Measurements from ENCODE around the gene AMOTL1.
A peak's percentile ranks its signal among the peaks of the same experiment; 100 is the strongest.

AMOTL1 gene

DNA sequence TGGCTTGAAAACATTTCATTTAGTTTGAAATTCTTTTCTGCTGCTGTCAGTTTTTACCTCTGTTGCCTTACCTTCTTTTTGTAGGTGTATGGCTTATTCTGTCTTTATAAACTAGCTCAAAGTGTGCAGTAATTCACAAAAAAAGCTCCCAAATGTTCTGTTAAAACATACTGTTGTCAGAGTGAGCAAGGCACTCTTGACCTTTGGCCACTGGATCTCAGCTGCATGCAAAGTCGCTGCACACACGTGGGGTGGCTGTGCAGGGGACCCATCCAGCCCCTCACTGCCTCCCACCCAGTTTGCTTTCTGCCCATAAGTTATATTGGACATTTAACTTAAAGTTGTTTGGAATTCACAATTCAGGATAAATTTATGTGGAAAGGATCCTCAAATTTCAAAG is 92.2 kb downstream of the AMOTL1 start:
- TF ChIP-seq, protein P1, sequence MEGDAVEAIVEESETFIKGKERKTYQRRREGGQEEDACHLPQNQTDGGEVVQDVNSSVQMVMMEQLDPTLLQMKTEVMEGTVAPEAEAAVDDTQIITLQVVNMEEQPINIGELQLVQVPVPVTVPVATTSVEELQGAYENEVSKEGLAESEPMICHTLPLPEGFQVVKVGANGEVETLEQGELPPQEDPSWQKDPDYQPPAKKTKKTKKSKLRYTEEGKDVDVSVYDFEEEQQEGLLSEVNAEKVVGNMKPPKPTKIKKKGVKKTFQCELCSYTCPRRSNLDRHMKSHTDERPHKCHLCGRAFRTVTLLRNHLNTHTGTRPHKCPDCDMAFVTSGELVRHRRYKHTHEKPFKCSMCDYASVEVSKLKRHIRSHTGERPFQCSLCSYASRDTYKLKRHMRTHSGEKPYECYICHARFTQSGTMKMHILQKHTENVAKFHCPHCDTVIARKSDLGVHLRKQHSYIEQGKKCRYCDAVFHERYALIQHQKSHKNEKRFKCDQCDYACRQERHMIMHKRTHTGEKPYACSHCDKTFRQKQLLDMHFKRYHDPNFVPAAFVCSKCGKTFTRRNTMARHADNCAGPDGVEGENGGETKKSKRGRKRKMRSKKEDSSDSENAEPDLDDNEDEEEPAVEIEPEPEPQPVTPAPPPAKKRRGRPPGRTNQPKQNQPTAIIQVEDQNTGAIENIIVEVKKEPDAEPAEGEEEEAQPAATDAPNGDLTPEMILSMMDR (IDR thresholded peaks at IDR 0.05; ENCODE audit: control insufficient read depth, insufficient read depth, low read depth, low read length, missing control alignments) = no peak
- no peak overlapping the region for H3K4me3 ChIP-seq (ENCODE audit: control insufficient read depth, low read depth, low read length)
- no peak for DNase-seq (ENCODE audit: low read depth)

DNA sequence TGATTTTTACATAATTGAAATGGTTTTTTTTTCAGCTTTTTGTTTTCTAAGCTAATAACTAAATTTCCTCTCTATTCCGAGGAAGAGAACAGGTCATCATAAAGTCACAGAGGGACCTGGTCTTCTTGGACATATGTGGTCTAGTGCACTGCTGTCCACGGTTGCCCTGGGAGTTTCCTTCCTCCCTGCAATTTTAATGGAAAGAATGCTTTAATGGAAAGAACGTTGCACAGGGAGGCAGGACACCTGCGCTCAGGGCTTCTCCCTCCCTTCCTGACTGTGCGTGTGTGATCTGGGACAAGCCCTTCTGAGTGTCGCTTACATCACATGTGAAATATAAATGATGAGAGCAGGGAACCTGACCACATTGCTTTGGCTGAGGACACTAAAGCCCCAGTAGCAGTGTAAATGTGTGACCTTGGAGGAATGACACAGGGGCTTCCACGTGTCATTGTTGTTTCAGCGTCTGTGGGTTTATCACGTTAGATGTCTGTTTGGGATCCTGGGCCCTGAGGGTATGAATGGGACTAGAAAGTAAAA is 93.2 kb downstream of the AMOTL1 start:
- no peak overlapping the region for H3K4me3 ChIP-seq (ENCODE audit: control insufficient read depth, low read depth, low read length)
- TF ChIP-seq, protein P1 (IDR thresholded peaks at IDR 0.05; ENCODE audit: control insufficient read depth, insufficient read depth, low read depth, low read length, missing control alignments) = no peak
- no peak for DNase-seq (ENCODE audit: low read depth)

DNA sequence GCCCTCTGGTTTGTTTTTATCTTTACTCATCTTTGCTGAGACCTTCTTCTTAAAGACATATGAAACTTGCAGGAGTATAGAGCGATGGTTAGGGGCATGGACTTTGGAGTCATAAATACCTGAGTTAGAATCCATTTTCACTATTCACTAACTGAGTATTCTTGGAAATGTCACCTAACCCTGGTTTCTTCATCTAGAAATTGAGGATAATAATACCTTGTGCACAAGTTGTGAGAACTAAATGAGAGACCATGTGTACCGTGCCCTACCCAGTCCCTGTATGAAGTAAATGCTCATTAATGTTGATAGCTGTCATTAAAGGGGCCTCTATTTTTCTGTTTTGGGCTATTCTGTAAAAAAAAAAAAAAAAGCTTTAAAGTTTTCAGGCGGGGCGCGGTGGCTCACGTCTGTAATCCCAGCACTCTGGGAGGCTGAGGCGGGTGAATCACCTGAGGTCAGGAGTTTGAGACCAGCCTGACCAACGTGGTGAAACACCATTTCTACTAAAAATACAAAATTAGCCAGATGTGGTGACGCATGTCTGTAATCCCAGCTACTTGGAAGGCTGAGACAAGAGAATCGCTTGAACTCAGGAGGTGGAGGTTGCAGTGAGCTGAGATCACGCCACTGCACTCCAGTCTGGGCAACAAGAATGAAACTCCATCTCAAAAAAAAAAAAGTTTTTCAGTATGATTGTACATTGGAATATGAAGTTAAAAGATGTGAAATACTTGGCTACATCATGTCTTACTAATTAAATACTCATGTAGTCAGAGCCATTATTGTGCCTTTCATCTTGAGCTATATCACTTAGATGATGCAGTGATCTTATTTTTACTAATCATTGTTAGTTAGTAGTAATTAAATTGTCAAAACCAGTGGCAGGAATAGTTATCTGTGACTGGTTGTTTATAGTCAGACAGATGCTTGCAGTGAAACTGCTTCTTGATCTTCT is 95.0 kb downstream of the AMOTL1 start:
- no peak overlapping the region for H3K4me3 ChIP-seq (ENCODE audit: control insufficient read depth, low read depth, low read length)
- DNase-seq (ENCODE audit: low read depth) = peak; percentile 73
- TF ChIP-seq, protein P1 (IDR thresholded peaks at IDR 0.05; ENCODE audit: control insufficient read depth, insufficient read depth, low read depth, low read length, missing control alignments) = no peak

DNA sequence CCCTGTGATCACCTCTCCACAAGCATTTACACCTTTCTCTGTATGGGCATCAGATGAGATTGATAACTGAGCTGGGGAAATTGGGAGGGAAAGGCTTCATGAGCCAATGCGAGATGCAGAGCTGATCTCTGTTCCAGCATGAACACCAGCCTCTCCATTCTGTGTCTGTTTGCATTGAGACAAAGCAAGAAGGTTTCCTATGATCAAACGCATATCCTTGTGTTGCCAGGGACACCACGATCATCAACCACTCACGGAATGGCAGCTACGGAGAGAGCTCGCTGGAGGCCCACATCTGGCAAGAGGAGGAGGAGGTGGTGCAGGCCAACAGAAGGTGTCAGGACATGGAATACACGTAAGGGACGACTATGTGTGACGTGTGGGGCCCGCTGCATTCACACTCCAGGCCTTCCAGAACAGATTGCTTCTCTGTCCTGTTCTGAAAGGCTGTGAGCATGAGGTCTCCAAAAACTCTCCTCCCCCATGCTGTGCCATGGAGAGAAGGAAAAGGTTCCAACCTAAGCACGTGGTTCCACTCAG is 96.4 kb downstream of the AMOTL1 start:
- DNase-seq (ENCODE audit: low read depth) = no peak
- H3K4me3 ChIP-seq (ENCODE audit: control insufficient read depth, low read depth, low read length) = no peak overlapping the region
- TF ChIP-seq, protein P1 (IDR thresholded peaks at IDR 0.05; ENCODE audit: control insufficient read depth, insufficient read depth, low read depth, low read length, missing control alignments) = no peak

DNA sequence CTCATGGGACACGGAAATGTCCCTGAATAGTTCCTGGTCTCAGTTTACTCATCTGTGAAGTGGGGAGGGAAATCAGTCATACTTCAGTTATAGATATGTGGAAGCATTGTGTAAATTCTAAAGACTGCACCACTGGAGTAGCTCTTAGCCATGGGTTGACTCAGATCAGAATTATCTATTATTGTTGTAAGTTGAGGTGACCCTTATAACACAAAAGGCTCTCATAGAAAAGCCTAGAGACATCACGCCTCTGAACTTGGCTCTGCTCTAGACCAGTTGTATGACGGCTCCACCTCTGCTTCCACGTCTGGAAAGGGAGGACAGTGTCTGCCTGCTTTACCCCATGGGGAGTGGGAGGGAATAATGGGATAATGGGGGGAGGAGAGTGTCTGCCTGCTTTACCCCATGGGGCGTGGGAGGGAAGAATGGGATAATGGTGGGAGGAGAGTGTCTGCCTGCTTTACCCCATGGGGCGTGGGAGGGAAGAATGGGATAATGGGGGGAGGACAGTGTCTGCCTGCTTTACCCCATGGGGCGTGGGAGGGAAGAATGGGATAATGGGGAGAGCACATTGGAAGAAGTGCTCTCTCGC is 98.2 kb downstream of the AMOTL1 start:
- H3K4me3 ChIP-seq (ENCODE audit: control insufficient read depth, low read depth, low read length) = no peak overlapping the region
- TF ChIP-seq, protein P1 (IDR thresholded peaks at IDR 0.05; ENCODE audit: control insufficient read depth, insufficient read depth, low read depth, low read length, missing control alignments) = no peak
- DNase-seq (ENCODE audit: low read depth) = no peak

DNA sequence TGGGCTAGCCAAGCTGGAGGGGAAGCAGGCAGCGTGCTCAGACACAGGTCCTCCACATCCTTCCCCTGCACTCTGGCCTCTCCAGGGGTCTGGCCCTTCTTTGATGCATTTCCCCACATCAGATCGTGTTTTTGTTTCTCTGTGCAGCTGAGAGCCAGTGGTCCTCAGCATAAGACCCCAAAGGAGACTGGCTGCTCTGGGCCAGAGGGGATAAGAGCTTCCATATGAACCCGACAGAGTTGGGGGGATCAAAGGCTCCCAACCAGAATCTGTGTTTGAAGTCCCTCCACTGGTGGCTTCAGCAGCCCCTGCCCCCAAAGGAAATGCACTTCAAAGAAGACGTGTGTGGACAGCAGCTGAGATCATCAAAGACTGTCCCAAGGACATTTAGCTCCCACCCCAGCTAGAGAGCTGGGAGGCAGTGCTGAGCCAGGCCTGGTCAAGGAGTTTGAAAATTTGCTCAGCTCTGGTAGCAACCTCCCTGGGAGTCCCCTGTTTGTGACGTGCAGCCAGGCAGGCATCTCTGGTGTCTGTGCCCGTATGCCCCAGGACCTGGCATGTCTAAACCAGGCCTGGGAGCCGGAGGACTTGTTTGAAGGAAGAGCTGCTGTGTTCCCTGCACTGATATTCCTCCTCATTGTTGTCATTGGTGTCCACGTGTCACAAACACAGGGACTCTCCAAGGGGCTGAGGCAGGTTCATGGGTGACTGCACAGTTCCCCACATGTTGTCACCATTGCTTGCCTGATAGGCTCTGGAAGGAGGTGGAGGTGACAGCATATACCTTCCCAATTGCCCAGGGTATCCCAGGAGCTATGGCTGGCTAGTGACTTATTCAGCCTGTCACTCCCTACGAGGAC is 99.0 kb downstream of the AMOTL1 start:
- DNase-seq (ENCODE audit: low read depth) = no peak
- TF ChIP-seq, protein P1 (IDR thresholded peaks at IDR 0.05; ENCODE audit: control insufficient read depth, insufficient read depth, low read depth, low read length, missing control alignments) = no peak
- no peak overlapping the region for H3K4me3 ChIP-seq (ENCODE audit: control insufficient read depth, low read depth, low read length)
